GM21528 (cell line): Measurements from ENCODE around the gene CTNNA2.

Experiments used
- ATAC-seq: cut with Tn5 transposase; IDR thresholded peaks from one replicate; pipeline ENCODE4 v1.9.1; 2021; ENCODE audit warnings: mild to moderate bottlenecking, moderate library complexity; ENCODE audit not compliant: unreplicated experiment, low FRiP score

CTNNA2 gene

DNA sequence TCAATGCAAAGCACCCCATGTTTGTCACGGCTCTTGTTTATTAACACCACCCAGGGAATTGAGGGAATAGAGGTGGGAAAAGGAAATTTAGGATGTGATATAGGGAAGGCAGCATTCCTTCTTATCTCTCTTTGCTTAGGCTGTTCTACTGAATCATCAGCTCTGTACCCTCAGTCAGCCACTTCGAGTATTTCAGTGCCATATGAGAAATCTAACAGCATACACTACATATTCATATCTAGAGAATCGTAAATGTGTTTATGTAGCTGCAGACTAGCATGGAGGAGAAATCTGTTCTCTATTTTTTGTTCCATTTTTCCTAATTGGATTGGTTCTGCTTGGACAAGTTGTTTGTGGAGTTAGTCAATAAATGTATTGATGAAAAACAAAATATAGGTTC, 187.8 kb downstream of the CTNNA2 start:
- no peak for ATAC-seq

DNA sequence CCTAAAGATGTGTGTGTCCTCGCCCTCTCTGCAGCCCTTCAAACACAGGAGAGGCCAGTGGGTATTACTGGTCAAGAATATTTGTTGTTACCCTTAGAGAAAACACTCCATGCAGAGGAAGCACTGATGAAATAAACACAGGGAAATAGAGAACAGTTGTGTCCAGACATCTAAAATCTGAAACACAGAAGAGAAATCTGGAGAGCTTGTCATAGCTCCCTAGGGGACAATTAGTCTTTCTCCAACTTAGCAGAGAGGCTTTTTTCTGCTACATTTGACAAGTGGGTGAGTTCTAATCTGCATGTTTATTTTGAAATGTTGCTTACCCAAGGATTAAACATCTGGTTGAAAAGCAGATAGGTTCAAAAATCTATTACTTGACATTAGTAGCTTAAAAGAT, 190.1 kb downstream of the CTNNA2 start:
- ATAC-seq: no peak

DNA sequence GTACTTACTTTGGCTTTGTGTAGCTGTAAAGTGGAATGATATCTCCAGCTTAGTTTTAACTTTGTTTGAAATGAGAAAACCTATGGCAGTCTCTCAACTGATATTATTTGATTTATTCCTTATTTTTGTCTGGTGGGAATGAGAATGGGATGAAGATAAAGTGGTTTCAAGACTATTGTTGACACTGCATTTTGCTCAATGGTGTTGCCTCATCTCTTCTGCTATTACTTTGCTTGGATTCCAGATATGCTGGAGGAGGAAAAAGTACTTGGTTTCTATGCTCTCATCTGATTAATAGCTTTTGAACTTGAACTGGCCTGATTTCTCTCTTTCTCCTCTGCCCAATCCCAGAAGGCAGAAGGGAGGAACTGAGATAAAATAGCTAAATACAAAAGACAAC, 198.2 kb downstream of the CTNNA2 start:
- ATAC-seq: no peak

DNA sequence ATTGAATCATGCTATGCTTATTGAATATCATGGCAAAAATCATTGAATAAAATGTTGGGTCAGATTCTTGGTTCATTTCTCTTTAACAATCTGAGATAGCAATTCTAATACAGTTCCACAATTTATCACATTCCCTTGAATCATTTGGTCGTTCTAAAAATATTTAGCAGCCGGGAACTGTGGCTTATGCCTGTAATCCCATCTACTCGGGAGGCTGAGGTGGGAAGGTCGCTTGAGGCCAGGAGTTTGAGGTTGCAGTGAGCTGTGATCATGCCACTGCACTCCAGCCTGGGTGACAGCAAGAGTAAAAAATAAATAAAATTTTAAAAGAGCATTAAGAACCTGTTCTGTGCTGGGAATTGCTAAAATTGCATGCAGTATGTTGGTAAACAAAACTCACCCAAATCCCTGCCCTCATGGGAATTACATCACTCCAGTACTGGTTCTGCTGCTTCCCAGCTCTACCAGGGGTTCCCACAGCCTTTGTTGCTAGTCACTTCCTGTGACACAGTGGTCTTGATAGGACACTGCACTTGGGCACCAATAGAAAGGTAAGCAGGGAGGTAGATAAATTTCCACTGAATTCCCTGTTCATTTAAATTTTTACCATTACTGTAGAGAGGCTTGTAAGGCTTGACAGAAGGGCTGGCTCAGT, 200.4 kb downstream of the CTNNA2 start:
- ATAC-seq: no peak

DNA sequence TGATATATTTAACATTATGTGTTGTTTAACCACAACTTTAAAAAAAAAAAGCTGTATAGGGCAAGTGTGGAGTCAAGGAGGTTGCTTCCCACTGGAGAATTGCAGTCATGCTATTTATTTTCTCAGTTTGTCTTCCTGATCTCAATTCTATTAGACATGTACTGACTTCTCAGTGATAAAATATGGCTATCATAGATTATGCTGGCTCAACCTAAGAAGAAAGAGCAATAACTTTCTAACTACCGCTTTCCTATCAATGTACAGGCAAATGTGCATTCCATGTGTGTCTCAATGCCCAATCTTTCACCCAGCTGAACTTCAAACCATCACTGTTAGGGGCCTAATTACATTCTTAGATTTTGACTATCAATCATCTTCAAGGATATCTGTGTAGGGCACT, 201.4 kb downstream of the CTNNA2 start:
- no peak for ATAC-seq

DNA sequence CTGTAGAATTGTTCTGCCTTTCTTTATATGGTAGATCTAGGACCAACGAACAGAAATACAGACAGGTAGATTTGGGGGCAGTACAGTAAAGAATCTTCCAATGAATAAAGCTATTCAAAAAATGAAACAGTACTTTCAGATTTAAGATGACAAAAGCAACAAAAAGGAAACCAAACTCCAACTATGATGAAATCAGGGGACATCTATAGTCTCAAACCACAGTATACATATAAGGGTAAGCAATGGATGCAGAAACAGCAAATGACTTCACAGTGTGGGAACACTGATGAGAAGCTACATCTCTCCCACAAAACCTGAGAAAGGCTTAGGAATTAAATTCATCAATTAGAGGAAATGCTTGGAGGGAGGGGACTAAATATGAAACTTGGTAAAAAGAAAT, 202.5 kb downstream of the CTNNA2 start:
- ATAC-seq: no peak

DNA sequence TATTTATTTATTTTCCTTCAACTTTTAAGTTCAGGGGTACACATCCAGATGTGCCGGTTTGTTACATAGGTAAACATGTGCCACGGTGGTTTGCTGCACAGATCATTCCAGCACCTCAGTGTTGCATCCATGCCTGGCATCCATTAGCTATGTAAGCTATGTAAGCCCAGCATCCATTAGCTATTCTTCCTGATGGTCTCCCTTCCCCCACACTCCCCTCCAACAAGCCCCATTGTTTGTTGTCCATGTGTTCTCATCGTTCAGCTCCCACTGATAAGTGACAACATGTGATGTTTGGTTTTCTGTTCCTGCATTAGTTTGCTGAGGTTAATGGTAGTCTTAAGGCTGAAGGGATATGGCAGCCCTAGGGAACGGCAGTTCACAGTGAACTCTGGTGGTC, 203.4 kb downstream of the CTNNA2 start:
- no peak for ATAC-seq

DNA sequence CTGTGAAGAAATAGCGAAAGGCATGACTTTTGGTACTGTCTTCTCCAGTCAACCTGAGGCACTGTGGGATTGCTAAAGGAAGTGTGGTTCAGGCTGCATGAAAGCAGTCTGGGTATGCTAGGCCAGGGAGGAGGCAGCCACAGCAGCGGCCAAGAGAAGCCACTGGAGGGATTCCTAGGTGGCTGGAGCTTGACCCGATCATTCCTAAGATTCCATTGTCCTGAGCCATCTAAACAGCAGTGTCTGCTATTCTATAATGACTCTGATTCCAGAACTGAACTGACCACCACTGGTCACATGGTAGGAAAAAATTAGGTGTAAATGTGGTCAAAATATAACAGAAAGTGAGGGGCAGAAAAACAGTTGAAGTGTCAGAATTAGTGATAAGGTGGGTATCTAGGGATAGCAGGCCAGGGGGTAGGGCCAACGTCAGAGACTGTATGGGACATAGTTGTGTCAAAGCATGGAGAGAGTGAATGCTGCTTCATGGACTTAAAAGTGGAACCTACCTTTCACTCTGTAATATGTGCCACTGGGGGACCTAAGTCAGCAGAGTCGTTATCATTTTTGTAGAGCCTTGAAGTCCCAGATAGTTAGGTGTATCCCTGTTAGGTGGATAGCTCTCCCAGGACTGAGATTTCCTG, 204.6 kb downstream of the CTNNA2 start:
- no peak for ATAC-seq

DNA sequence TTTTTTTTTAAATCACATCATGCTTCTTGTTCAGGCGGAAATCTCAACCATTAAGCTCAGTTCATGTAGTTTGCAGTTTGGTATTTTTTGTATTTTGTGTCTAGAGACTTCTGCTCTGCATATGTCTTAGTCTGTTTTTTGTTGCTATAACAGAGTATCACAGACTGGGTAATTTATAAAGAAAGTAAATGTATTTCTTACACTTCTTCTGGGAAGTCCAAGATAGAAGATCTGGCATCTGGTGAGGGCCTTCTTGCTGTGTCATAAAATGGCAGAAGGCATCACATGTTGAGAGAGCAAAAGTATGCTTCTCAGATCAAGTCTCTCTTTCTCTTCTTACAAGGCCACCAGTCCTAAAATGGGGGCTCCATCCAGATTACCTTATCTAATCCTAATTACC, 208.2 kb downstream of the CTNNA2 start:
- ATAC-seq: no peak

DNA sequence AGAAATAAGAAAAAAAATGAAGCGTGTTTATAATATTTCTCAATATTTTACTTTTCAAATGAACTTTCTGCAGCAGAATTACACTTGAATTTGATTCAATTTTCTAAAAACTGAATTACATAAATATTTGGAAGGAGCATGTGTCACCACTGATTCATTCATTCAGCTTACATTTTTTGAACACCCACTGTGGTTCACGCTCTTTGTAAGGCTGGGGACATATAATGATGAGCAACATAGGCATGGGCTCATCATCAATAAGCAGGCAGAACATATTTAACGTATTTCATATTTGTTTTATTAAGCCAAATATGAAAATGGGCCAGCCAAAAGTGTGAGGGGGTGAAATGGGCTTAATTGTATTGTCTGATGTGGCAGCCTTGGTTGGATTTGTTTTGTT, 209.1 kb downstream of the CTNNA2 start:
- ATAC-seq: no peak

DNA sequence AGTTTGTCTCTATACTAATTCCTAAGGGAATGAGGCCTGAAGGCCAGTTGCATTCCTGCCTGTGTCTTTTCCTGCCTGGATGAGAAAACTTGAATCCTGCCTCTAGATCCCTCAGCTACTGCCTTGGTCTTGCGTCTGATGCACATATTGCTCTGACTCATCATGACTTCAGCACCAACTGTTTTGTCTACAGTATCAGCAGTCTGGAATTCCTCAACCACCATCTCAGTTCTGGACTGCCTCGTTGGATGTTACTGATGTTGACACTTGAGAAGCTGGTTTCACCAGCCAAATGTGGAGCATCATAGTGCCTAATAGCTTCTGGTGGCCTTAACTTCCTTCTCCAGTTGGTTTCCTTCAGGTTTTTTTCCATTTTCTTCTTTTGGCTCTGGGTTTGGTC, 211.0 kb downstream of the CTNNA2 start:
- ATAC-seq: no peak

DNA sequence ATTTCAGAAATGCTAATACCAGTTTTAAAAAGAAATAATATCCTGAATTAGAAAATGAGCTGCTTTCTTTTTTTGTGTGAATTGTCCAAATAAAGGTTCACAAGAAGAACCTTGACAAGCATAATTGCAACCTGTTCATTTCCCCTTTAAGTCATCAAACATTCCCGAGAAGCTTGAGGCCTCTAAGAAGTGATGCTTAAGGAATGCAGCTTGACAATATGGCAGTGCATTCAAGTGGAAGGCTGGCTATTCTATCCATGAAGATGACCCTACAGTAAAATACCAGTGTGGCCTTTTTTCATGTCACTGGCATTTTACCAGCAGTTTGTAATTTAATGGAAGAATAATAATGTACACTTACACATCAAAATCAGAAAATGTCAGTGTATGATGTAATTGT, 216.7 kb downstream of the CTNNA2 start:
- no peak for ATAC-seq

DNA sequence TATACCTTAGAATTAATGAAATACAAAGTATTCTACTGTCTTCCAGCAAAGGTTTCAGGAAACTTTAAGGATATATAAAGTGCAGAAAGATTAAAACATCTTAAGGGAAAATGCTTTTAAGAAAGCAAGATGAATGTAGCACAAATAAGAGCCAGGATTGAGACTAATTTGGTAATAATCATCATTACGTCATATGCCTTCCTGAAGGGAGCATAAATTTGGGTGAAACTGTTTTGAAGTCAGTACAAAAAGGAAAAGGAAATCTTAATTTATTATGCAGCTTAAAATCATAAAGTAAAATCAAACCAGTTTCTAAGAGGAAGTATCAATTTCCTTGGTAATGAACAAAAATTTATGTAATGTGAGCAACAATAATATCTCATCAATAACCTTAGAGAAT, 221.7 kb downstream of the CTNNA2 start:
- ATAC-seq: no peak

DNA sequence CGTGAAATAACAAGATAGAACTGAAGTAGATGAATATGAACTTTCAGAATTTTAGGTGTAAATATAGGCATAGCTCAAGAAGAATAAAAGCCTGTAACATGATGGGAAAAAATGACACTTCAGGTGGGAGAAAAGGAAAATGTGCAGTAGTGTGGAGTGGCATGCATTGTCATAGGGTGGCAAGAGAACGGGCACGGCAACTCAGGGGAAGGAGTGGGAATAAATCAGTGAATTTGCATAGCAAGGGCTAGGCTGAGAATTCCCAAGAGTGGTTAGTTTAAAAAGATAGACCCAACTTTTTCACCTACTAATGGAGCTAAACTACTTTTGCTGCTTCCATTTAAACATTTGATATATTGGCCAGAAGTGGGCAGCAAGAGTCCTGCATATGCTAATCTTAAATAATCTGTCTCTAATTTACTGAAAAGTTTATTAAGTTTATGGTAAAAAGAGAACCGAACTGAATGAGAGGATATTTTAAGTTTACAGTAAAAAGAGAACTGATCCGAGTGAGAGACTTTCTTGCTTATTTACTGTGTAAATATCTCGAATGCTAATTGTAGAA, 228.1 kb downstream of the CTNNA2 start:
- ATAC-seq: no peak

DNA sequence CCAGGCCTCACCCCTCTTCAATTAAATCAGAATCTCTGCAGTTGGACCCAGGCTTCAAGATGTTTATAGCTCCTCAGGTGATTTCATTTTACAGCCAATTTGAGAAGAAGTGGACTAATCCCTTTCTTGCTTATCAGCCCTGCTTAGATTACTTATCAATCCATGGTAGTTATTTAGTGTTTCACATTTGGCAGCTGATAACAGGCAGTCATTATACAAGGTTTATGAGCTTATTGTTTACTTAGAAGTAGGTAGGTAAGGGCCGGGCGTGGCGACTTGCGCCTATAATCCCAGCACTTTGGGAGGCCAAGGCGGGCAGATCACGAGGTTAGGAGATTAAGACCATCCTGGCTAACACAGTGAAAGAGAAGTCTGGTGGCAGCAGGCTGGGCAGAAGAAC, 237.5 kb downstream of the CTNNA2 start:
- ATAC-seq: no peak

DNA sequence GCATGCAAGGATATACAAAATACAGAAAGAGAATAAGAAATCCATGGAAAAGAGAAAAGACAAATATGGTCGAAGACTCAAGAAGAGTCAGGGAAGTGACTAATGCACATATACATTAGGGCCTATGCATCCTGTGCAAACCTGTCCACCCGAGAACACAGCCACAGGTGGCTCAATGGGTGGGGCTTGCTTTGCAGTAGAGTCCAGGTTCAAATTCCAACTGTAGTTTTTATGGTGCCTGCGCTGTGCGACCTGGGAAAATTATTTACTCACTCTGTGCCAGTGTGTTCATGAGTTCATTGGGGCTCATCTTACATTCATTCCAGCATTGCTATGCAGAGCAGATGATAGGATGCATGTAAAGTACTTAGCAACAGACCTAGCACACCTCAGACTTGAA, 244.7 kb downstream of the CTNNA2 start:
- no peak for ATAC-seq

DNA sequence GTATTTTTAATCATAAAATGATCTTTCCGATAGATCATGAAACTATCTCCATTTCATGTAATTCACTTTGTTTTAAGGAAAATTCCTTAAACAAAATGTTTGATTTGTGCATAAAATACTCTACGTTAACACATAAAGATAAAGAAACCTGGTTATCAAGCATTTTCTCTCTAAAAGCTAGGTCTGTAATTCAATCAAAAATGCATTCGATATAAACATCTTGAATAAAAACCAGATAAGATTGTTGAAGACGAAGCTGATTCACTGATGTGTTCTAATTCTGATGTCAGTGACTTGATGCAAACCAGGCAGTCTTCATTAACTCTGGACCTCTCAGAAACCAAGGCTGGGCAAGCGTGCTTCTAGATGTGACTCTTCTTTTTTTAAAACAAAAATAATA, 245.2 kb downstream of the CTNNA2 start:
- no peak for ATAC-seq

DNA sequence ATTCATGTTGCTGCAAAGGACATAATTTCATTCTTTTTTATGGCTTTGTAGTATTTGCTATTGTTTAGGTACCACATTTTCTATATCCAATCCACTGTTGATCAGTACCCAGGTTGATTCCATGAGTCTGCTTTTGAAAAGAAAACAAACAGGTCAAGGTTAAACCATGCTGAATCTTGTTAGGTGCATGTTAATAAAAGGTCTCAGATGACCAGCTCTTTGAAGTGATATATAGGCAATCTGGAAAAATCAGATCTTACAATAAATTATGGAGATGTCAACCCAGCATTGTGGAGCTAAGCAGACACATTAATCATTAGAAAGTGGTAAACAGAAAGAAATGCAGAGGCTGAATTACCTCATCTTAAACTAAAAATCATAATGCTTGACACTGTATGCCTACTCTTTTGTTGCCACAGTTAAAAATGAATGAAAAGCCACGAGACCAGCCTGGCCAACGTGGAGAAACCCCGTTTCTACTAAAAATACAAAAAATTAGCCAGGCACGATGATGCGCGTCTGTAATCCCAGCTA, 246.0 kb downstream of the CTNNA2 start:
- ATAC-seq: no peak

DNA sequence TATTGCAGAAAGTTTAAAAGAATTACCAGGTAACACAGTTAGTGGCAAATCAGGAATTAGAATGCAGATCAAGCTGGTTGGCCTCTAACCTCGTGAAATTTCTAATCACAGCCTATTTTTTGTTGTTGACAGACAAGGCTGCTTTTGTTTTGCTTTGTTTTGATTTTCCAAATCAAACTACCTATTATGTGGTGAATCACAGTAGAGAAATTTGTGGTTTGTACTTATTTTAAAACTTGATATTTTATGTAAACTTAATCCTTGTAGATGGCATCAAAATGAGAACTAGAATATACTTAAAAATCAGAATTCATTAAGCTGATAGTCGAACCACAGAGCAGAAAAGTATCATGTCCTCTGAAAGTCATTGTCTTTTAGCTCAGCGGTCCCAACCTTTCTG, 258.1 kb downstream of the CTNNA2 start:
- ATAC-seq: no peak

DNA sequence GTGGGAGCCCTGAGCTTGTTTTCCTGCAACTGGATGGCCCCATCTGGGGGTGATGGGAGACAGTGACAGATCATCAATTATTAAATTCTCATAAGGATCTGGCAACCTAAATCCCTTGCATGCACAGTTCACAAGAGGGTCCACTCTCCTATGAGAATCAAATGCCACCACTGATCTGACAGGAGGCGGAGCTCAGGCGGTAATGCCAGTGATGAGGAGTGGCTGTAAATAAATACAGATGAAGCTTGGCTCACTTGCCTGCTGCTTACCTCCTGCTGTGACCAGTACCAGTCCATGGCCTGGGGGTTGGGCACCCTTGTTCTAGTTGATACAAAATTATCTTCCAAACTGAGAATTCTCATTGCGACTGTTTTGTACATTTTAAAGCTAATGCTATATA, 258.6 kb downstream of the CTNNA2 start:
- no peak for ATAC-seq

DNA sequence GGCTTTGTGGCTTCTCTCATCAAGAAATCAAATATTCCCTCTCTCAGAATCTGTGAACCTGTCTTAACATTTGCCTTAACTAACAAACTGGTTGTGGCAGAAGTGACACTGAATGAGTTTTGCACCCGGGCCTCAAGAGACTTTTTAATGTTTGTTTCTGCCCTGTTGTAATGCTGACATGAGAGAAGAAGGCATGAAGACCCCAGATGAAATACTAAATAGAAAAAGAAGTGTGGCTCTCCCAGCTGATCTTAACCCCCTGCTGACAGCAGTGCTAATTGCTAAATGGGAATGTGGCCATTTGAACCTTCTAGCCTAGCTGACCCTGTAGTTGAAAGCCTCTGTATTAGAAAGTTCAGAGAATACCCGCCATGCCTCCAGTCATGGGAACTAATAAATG, 261.2 kb downstream of the CTNNA2 start:
- no peak for ATAC-seq

DNA sequence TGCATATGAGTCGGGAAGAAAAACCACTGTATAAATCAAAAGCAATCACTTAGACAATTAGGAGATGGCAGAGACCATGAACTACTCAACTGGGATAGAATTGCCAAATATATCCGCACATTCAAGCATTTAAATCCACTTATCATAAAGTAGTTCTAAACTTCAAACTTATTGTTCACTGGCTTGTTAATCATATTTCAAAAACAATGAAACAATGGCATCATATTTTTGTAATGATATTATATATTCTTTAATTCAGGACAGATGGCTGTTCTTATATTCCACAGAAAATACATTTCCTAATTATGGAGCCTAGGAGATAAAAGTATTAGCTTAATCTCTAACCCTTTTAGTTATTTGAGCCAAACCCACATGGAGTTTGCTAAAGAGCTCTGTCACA, 263.6 kb downstream of the CTNNA2 start:
- no peak for ATAC-seq
